Lower leg skin (tissue), 3 donors: ENCODE results near the gene C14orf93.
A peak's percentile ranks its signal among the peaks of the same experiment; 100 is the strongest.

Experiments used
- CTCF ChIP-seq, 3 donors: fragments of 450-650 bp; IDR thresholded peaks; one replicate each; pipeline ENCODE4 v1.5.1; 2016; ENCODE audit warnings: antibody characterized with exemption in 3 of 3, mild to moderate bottlenecking in 3 of 3, moderate library complexity in 2 of 3
- POLR2A ChIP-seq, 2 donors: fragments of 450-650 bp; IDR thresholded peaks; one replicate each; pipeline ENCODE4 v1.6.1; 2016 to 2017; ENCODE audit warnings: antibody characterized with exemption in 2 of 2, mild to moderate bottlenecking in 1 of 2, moderate library complexity in 1 of 2

GRCh38 chr14:23056956-23057756, 47.2 kb upstream of the C14orf93 start, which contains the start of gene CDH24:
- peak in 1 of 3 donors; percentile 38 for TF ChIP-seq CTCF (IDR thresholded peaks at IDR 0.05)
- no peak for TF ChIP-seq POLR2A (IDR thresholded peaks at IDR 0.05)
